Esophagus muscularis mucosa (tissue), 4 donors: ENCODE data around the gene MSX1. TPM values are rescaled to one million over a fixed set of nuclear protein-coding genes. Genes with fewer than 3 reads are reported as not detected.

Experiments used
- DNase-seq: peaks from one replicate; pipeline ENCODE4 v3.0.0-alpha.2; 2017; ENCODE audit errors: extremely low spot score
- H3K27ac ChIP-seq, 4 donors: fragments of 200-600 bp; sonication (generic); replicated peaks in 1 of 4; 1 replicate in 3 of 4; 2 replicates in 1 of 4; pipeline ENCODE4 v1.5.1; 2016 to 2019; ENCODE audit warnings: mild to moderate bottlenecking in 1 of 4
- H3K27me3 ChIP-seq, 4 donors: fragments of 200-600 bp; sonication (generic); one replicate each; pipeline versions ENCODE4 v1.5.1 to v1.6.0; 2016 to 2019
- H3K36me3 ChIP-seq, 4 donors: fragments of 200-600 bp; sonication (generic); one replicate each; pipeline ENCODE4 v1.5.1; 2016 to 2019
- H3K4me1 ChIP-seq, 4 donors: fragments of 200-600 bp; sonication (generic); one replicate each; pipeline ENCODE4 v1.5.1; 2016 to 2019
- H3K4me3 ChIP-seq, 4 donors: fragments of 200-600 bp; sonication (generic); 1 replicate in 2 of 4; 2 replicates in 2 of 4; pipeline ENCODE4 v1.5.1; 2016 to 2019; ENCODE audit warnings: mild to moderate bottlenecking in 4 of 4, moderate library complexity in 1 of 4
- H3K9me3 ChIP-seq, 4 donors: fragments of 200-600 bp; sonication (generic); 1 replicate in 3 of 4; 2 replicates in 1 of 4; pipeline ENCODE4 v1.5.1; 2016 to 2019
- EP300 ChIP-seq: sonication (generic); formaldehyde crosslinking; IDR thresholded peaks from one replicate; pipeline ENCODE4 v1.6.1; 2017; ENCODE audit warnings: antibody characterized with exemption
- POLR2A ChIP-seq: fragments of 450-650 bp; IDR thresholded peaks from one replicate; pipeline ENCODE4 v1.6.1; 2017; ENCODE audit warnings: antibody characterized with exemption, moderate library complexity, mild to moderate bottlenecking, low read depth
- POLR2AphosphoS5 ChIP-seq, 2 donors: sonication (generic); formaldehyde crosslinking; IDR thresholded peaks; one replicate each; pipeline ENCODE4 v1.6.1; 2017; ENCODE audit warnings: antibody characterized with exemption in 2 of 2
- WGBS: methylation state at CpG from one replicate; pipeline ENCODE4 v1.1.5; 2018; 5-methylcytosine and 5-hydroxymethylcytosine counted together
- intact Hi-C: fragments of 100-400 bp; cut with DNase I; formaldehyde crosslinking; loops from one replicate; pipeline ENCODE4 v1.15.1; 2023
- total RNA-seq, 4 donors: library from RNA; depleted of rRNA; stranded (reverse); fragments of >200 nt; gene quantifications; one replicate each; pipeline versions ENCODE4 v1.1.0 to v1.2.1, GENCODE V29; 2016
- TF ChIP-seq, protein P1 (sequence below), 3 experiments: fragments of 200-600 bp in 2 of 3; fragments of 450-650 bp in 1 of 3; sonication (generic) in 2 of 3; IDR thresholded peaks; one replicate each; pipeline ENCODE4 v1.5.1; 2017 to 2019; ENCODE audit warnings: antibody characterized with exemption in 3 of 3, mild to moderate bottlenecking in 2 of 3, moderate library complexity in 1 of 3

The MSX1 gene
- total RNA-seq, 4 donors from 2014 or later, result 2.9 to 6.3 (median 4.3) TPM

DNA sequence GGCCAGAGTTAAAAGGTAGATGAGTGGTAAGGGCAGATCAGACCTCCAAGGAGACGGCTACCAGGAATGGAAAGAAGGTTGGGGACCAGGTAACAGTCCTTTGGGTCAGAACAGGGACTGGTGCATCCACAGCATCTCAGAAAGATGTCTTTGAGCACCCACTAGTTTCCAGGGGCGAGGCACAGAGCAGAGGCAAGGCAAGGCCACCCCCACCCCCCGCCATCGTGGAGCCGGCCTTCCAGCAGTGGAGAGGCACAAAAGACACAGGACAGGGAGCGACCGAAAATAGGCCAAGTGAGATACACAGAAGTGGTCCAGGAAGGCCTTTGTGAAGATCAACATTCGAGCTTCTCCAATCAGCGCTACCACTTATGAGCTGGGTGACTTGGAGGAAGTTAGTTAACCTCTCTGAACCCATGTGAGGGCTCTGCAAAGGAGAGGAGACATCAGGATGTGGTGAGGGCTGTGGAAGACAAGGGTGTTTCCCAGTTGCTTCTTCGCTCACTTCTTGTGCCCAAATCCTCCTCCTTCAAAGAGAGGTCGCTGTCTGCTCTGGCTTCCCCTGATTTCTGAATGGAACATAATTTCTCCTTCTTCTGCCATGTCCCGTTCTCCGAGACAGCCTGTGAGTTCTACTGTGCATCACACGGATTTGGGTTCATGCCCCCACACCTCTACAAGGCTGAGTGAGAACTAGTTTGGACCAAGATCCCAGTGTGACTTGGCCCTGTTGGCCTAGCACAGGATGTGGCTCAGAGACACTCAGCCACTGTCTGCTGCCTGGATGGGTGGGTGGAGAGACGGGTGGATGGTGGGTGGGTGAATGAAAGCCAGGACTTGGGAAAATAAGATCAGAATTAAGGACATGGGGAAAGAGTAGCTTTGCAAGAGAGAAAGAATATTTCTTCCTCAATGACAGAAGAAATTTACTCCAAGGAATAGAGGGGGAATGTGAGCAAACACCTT, 16.7 kb upstream of the MSX1 start:
- no peak for DNase-seq
- 86% methylated on average over 15 of the region's 15 CpGs for WGBS
- no peaks in the 10 kb centered on the region for H3K9me3 ChIP-seq
- peaks cover 0 to 74% (median 1%) of the 10 kb centered on the region in 4 donors for H3K27me3 ChIP-seq
- no peak overlapping the region for H3K27ac ChIP-seq
- no peaks in the 10 kb centered on the region for H3K36me3 ChIP-seq
- H3K4me1 ChIP-seq, result no peaks in the 10 kb centered on the region
- intact Hi-C loops, result no loop called here
- TF ChIP-seq POLR2AphosphoS5 (IDR thresholded peaks at IDR 0.05), result no peak
- no peak for TF ChIP-seq EP300
- TF ChIP-seq, protein P1, sequence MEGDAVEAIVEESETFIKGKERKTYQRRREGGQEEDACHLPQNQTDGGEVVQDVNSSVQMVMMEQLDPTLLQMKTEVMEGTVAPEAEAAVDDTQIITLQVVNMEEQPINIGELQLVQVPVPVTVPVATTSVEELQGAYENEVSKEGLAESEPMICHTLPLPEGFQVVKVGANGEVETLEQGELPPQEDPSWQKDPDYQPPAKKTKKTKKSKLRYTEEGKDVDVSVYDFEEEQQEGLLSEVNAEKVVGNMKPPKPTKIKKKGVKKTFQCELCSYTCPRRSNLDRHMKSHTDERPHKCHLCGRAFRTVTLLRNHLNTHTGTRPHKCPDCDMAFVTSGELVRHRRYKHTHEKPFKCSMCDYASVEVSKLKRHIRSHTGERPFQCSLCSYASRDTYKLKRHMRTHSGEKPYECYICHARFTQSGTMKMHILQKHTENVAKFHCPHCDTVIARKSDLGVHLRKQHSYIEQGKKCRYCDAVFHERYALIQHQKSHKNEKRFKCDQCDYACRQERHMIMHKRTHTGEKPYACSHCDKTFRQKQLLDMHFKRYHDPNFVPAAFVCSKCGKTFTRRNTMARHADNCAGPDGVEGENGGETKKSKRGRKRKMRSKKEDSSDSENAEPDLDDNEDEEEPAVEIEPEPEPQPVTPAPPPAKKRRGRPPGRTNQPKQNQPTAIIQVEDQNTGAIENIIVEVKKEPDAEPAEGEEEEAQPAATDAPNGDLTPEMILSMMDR (IDR thresholded peaks at IDR 0.05), result no peak
- TF ChIP-seq POLR2A, result no peak
- H3K4me3 ChIP-seq, result no peak overlapping the region

DNA sequence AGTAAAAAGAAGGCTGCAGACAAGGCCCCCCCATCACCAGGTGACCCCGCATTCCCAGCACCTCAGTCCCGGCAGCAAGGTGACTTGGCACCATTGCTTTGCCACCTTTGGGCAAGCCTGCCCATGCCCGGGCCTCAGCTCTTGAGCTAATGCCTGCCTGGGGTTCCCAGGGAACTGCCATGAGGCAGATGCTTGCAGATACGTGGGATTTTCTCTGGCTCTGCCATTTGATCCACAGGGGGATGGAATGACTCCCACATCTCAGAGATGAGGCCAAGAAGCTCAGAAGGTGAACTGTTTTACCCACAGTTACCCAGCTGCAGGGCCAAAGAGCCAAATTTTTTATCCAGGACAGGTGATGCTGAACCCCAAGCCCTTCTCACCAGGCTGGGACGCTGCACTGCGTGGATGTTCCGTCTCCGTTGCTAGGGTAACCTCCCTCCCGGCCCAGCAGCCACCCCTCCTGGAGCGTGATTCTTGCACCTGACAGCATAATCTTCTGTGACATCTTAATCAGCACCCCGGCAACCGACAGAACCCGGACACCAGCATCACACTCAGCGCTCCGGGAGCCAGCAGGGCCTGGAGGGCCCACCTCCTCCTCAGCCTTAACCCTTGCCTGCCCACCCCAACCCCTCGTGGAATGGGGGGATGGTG, 15.7 kb upstream of the MSX1 start:
- Histone ChIP-seq H3K9me3 (no peaks in the 10 kb centered on the region), H3K4me1 (no peaks in the 10 kb centered on the region), H3K27me3 (peaks cover 0 to 83% (median 1%) of the 10 kb centered on the region in 4 donors), H3K36me3 (no peaks in the 10 kb centered on the region), H3K27ac (no peak overlapping the region), H3K4me3 (no peak overlapping the region)
- intact Hi-C loops, result no loop called here
- DNase-seq, result no peak
- 43% methylated on average over 9 of the region's 16 CpGs for WGBS
- TF ChIP-seq EP300 (no peak), POLR2AphosphoS5 (IDR thresholded peaks at IDR 0.05) (no peak)

DNA sequence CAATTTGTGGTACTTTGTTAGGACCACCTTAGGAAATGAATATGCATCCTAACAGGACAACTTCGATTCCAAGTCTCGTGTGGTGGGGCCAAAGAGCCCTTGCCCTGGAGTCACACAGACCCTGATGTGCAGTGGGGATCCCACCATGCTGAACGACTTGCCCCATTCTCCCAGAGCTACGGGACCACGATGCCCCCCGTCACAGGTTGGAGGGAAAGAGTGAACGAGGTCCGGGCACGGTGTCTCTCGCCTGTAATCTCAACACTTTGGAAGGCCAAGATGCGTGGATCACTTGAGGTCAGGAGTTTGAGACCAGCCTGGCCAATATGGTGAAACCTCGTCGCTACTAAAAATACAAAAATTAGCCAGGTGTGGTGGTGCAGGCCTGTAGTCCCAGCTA, 14.4 kb upstream of the MSX1 start:
- WGBS, result 87% methylated on average over 12 of the region's 13 CpGs
- Histone ChIP-seq H3K27me3 (peaks cover 0 to 95% (median 1%) of the 10 kb centered on the region in 4 donors), H3K36me3 (no peaks in the 10 kb centered on the region), H3K4me1 (no peaks in the 10 kb centered on the region), H3K9me3 (no peaks in the 10 kb centered on the region), H3K4me3 (no peak overlapping the region), H3K27ac (no peak overlapping the region)
- TF ChIP-seq POLR2AphosphoS5 (IDR thresholded peaks at IDR 0.05) (no peak), POLR2A (no peak), EP300 (no peak)
- TF ChIP-seq, protein P1 (IDR thresholded peaks at IDR 0.05), result no peak
- no peak for DNase-seq
- intact Hi-C loops, result no loop called here

DNA sequence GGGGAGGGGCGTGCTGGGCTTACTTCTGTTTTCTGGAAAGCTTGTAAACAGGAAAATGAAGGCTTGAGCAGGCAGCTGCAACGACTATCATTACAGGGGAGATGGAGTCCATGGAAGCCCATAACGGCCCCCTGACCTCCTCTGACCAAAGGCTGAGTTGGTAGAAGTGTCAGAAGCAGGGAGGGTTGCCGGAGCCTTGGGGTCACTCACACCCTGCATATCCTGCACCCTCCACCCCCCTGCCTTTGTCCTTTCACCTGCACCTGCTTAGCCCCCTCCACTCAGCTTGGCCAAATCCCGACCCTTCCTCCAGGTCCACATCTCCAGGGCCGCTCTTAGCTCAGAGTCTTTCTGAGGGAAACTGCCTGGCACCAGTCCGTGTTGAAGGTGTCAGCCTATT, 12.5 kb upstream of the MSX1 start:
- H3K27ac ChIP-seq, result no peak overlapping the region
- no peak overlapping the region for H3K4me3 ChIP-seq
- no peaks in the 10 kb centered on the region for H3K4me1 ChIP-seq
- no peaks in the 10 kb centered on the region for H3K9me3 ChIP-seq
- no peak for DNase-seq
- H3K27me3 ChIP-seq, result peaks cover 0 to 97% (median 5%) of the 10 kb centered on the region in 4 donors
- intact Hi-C loops, result no loop called here
- no peaks in the 10 kb centered on the region for H3K36me3 ChIP-seq
- TF ChIP-seq POLR2A (no peak), POLR2AphosphoS5 (IDR thresholded peaks at IDR 0.05) (no peak), EP300 (no peak)
- TF ChIP-seq, protein P1 (IDR thresholded peaks at IDR 0.05), result no peak
- WGBS, result 68% methylated on average over 7 of the region's 7 CpGs

DNA sequence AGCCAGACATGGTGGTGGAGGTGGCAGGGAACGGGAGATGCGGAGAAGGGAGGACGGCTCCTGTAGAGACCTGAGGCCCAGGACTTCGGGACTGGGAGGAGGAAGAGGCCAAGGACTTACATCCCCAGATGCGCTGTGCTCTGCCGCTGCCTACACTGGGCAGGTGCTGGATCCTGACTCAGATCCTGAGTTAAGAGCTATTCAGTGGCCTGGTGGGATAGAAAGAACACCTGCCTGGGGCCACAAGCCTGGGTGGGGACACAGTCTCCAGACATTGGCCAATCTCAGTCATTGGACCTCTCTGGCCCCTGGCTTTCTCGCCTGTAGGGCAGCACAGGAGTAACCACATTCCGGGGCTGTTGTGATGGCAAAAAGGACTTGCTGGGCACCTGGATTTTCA, 10.9 kb upstream of the MSX1 start:
- TF ChIP-seq, protein P1 (IDR thresholded peaks at IDR 0.05), result no peak
- TF ChIP-seq POLR2A, result no peak
- TF ChIP-seq POLR2AphosphoS5 (IDR thresholded peaks at IDR 0.05), result no peak
- TF ChIP-seq EP300, result no peak
- H3K27me3 ChIP-seq, result peaks cover 5 to 97% (median 16%) of the 10 kb centered on the region in 4 donors
- no peak for DNase-seq
- H3K27ac ChIP-seq, result no peak overlapping the region
- no peaks in the 10 kb centered on the region for H3K9me3 ChIP-seq
- intact Hi-C loops, result no loop called here
- peaks cover 12 to 14% (median 13%) of the 10 kb centered on the region in 4 donors for H3K4me1 ChIP-seq
- H3K4me3 ChIP-seq, result no peak overlapping the region
- H3K36me3 ChIP-seq, result no peaks in the 10 kb centered on the region
- 78% methylated on average over 8 of the region's 8 CpGs for WGBS
